ENCODE measurements around the gene SLC18B1. TPM values are rescaled to one million over a fixed set of nuclear protein-coding genes. Genes with fewer than 3 reads are reported as not detected.
A peak's percentile ranks its signal among the peaks of the same experiment; 100 is the strongest.

SLC18B1 gene
- total RNA-seq = 1 to 10 TPM; 4.5 to 5.9 (median 5.3) TPM
- polyA plus RNA-seq = 3.1 TPM
- long read RNA-seq, donor 1, transcript SLC18B1-201 (14 exons, 2,368 nt) = major isoform, 14 of 17 reads
- long read RNA-seq, donor 1, partial matches to known transcripts = 0 of 17 reads
- long read RNA-seq, donor 1, other reads (novel, unspliced or antisense) = 3 of 17 reads
- long read RNA-seq, donor 2, transcript SLC18B1-201 (14 exons, 2,368 nt) = major isoform, 5 of 5 reads
- long read RNA-seq, donor 2, partial matches to known transcripts = 0 of 5 reads
- long read RNA-seq, donor 2, other reads (novel, unspliced or antisense) = 0 of 5 reads
- long read RNA-seq, donor 3, transcript SLC18B1-201 (14 exons, 2,368 nt) = major isoform, 18 of 23 reads
- long read RNA-seq, donor 3, partial matches to known transcripts = 0 of 23 reads
- long read RNA-seq, donor 3, other reads (novel, unspliced or antisense) = 5 of 23 reads
- long read RNA-seq, donor 4, partial matches to known transcripts = 1 of 4 reads
- long read RNA-seq, donor 4, other reads (novel, unspliced or antisense) = 1 of 4 reads

DNA sequence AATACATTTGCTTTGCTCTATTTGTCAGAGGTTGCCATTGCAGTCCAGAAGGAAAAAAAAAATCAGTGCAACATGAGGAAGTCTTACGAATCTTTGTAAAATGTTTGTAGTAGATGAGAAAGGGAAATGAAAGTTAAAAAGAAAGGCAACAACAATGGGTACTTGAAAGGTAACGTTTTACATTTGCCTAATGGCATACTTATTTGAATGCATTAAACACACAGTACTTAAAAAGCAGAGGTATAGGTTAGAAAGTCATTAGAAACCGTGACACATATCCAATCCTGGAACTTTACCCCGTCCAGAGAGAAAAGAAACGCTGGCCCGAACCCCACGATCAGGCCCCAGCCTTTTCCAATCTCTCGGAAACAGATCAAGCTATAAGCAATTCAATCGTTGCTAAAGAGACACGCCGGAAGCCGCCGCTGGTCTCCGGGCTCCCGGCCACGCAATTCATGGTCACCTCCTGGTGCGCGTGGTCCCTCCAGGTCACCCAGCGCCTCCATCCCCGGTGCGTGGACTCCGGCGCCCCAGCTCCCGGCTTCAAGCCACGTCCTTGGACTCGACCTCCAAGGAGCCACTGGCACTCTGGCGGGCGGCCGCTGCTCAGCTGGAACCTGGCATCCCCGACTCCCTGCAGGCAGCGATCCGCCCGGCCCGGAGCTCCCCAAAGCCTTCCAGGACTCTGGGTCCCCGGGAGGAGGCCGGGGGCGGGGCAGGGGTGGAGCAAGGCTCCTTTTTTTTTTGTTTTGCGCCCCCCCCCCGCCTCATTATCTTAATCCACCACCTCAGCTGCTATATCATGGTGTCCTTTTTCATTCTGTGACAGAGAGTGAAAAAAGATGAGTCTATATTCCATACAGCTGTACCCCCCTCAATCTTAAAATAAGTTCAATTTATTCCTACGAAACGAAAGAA, at the start of gene SLC18B1:
SLC18B1 (minus strand) TSS at position 687 of the 918 bp plus-strand sequence; CDS start at position 506, 181 bp downstream.
- no peaks in the 10 kb centered on the region for H3K27me3 ChIP-seq (ENCODE audit: control insufficient read depth, insufficient read depth)
- peak within 1 kb of the TSS; percentile 70 for H3K27ac ChIP-seq (ENCODE audit: low read length)
- intact Hi-C loops (cut with DNase I) = loop anchor here in 2 of 4 donors (10.0 kb wide), 2 partner anchors 263 to 273 kb away; partner anchors contain the start of gene TAAR9 (in 1 of the 2)
- H3K4me1 ChIP-seq (ENCODE audit: control insufficient read depth, insufficient read depth, low read length) = no peaks in the 10 kb centered on the region
- ATAC-seq = peak; percentile 90 to 91
- WGBS = under 1% methylated on average over 41 of the region's 41 CpGs
- H3K9me3 ChIP-seq (ENCODE audit: control insufficient read depth, low read length) = no peaks in the 10 kb centered on the region
- H3K4me3 ChIP-seq (ENCODE audit: low read length) = peak within 1 kb of the TSS; percentile 93
- DNase-seq = peak; percentile 71 to 87 (median 84)

DNA sequence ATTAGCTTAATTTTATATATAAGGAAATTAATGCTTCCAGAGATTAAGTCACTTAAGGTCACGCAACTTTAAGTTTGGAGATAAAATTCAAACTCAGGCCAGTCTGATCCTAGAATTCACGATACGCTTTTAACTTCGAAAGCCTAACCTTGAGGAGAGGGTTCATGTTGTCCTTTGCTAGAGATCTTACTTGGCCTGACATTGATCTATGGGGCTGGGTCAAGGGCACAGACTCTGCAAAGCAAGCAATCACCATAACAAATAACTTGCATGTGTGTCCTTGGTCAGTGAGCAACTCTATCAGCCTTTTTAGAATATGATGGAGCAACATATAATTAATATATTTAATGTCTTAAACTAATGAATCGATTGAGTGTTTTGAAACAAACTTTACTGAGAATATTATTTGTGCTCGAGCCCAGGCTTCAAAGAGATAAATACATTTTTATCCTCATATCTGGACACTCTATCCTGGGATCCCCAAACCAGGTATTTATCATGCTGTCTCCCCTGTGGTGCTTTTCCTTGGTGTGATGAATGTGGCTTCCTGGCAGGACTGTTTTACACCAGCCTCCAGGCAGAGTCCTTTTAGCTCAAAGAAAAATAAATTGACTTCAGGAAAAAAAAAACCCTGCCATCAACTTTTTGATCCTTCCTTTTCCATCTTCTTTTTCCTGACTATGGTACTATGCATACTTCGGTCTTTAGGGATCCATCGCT, 45.0 kb upstream of the SLC18B1 start:
- WGBS = 88% methylated on average over 8 of the region's 8 CpGs
- Histone ChIP-seq H3K27ac (ENCODE audit: low read length) (no peak overlapping the region), H3K9me3 (ENCODE audit: control insufficient read depth, low read length) (no peaks in the 10 kb centered on the region), H3K4me3 (ENCODE audit: low read length) (no peak overlapping the region), H3K4me1 (ENCODE audit: control insufficient read depth, insufficient read depth, low read length) (no peaks in the 10 kb centered on the region), H3K27me3 (ENCODE audit: control insufficient read depth, insufficient read depth) (no peaks in the 10 kb centered on the region)
- no peak for DNase-seq
- ATAC-seq = no peak
- intact Hi-C loops (cut with DNase I) = no loop called here

DNA sequence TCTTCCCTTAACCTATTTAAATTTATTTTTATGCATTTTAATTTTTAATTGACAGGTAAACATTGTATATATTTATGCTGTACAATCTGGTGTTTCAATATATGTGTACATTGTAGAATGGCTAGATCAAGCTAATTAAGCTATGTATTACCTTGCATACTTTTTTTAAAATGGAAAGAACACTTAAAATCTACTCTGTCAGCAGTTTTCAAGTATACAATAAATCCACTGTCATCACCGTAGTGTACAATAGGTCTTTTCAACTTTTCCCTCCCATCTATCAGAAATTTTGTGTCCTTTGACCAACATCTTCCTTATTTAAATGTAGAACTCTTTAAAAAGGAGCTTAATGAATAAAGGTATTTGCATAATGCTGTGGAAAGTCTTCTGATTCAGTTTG, 43.5 kb upstream of the SLC18B1 start:
- no peaks in the 10 kb centered on the region for H3K9me3 ChIP-seq (ENCODE audit: control insufficient read depth, low read length)
- 76% methylated on average over 1 of the region's 1 CpG for WGBS
- DNase-seq (no peak), ATAC-seq (no peak)
- no peak overlapping the region for H3K4me3 ChIP-seq (ENCODE audit: low read length)
- H3K4me1 ChIP-seq (ENCODE audit: control insufficient read depth, insufficient read depth, low read length) = no peaks in the 10 kb centered on the region
- no peaks in the 10 kb centered on the region for H3K27me3 ChIP-seq (ENCODE audit: control insufficient read depth, insufficient read depth)
- intact Hi-C loops (cut with DNase I) = no loop called here
- H3K27ac ChIP-seq (ENCODE audit: low read length) = no peak overlapping the region

DNA sequence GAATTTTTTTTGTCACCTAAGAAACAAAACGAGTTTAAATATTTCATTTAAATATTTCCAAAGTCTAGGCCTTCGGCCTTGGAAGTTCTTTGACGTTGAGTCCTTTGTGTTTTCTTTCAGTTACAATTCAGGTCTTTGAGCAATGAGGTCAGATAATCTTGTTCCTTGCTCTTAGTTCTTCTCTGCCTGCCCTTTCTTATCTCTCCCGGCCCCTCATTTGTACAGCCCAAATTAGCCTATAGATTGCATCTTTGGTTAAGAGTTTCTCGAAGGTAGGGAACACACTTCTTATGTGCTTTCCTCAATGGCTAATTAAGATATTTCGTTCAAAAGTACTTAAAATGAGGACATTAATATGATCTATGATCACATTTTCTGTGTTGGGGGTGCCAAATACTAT, 34.5 kb upstream of the SLC18B1 start:
- Histone ChIP-seq H3K27me3 (ENCODE audit: control insufficient read depth, insufficient read depth) (no peaks in the 10 kb centered on the region), H3K4me1 (ENCODE audit: control insufficient read depth, insufficient read depth, low read length) (no peaks in the 10 kb centered on the region), H3K27ac (ENCODE audit: low read length) (no peak overlapping the region), H3K9me3 (ENCODE audit: control insufficient read depth, low read length) (no peaks in the 10 kb centered on the region), H3K4me3 (ENCODE audit: low read length) (no peak overlapping the region)
- ATAC-seq (no peak), DNase-seq (no peak)
- WGBS = 76% methylated on average over 6 of the region's 6 CpGs
- intact Hi-C loops (cut with DNase I) = loop anchor here in 2 of 4 donors (5.0 to 10.0 kb wide), 2 partner anchors 719 to 722 kb away; no protein-coding TSS in a partner anchor

DNA sequence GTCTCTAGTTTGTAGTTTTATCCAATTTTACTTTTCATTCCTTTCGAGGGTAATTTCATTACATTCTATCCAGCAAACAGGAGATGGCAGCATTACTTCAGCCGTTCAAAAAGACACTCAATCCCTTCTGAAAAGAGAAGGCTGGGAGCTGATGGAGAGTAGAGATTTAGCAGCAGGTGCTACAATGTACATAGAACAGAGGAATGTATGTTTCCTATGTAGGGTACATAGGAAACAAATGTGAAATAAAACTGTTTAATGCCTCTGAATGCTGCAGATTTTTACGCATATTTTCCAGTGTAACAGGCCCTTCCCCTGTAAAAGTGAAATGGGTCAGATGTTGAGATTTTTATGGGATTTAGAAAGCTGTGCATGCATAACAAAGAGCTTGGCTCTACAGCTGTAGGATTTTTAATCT, 31.9 kb upstream of the SLC18B1 start:
- Histone ChIP-seq H3K27ac (ENCODE audit: low read length) (no peak overlapping the region), H3K4me1 (ENCODE audit: control insufficient read depth, insufficient read depth, low read length) (no peaks in the 10 kb centered on the region), H3K9me3 (ENCODE audit: control insufficient read depth, low read length) (no peaks in the 10 kb centered on the region), H3K4me3 (ENCODE audit: low read length) (no peak overlapping the region), H3K27me3 (ENCODE audit: control insufficient read depth, insufficient read depth) (no peaks in the 10 kb centered on the region)
- DNase-seq (no peak), ATAC-seq (no peak)
- 43% methylated on average over 3 of the region's 3 CpGs for WGBS
- intact Hi-C loops (cut with DNase I) = loop anchor here in 2 of 4 donors (5.0 to 10.0 kb wide), 2 partner anchors 722 to 724 kb away; no protein-coding TSS in a partner anchor

DNA sequence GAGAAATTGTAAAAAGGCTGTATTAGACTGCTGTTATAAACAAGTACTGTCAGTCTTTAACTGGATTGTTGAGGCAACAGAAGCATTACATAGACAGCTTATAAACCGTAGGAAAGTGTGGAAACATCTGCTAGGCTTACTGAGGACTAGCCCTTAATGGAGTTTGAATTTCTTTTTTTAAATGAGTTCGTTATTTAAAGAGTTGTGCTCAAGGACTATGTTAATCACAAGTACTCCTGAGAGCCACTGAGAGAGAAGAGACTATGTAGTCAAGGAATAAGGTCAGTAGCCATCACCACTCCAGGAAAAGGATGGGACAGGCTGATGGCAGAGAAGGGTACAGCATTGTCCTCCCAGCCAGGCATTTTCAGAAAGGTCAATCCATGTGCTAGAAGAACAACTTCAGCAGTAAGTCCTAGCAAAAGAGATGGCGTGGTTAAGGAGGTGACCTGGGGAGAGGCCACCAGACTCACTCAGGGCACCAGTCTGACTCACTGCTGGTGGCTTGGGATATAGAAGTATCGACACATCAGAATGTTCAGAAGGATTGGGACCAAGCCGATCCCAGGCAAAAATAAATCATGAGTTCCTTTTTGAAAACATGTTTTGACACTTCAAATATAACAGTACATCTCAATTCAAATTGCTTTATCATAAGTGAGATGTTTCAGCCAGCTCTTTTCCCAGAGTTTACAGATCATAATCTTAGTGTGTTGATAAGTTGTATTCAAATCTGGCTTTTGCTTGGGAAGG, 22.4 kb upstream of the SLC18B1 start:
- ATAC-seq = peak; percentile 21 to 44
- Histone ChIP-seq H3K4me1 (ENCODE audit: control insufficient read depth, insufficient read depth, low read length) (no peaks in the 10 kb centered on the region), H3K27ac (ENCODE audit: low read length) (peak overlapping the region; percentile 13), H3K9me3 (ENCODE audit: control insufficient read depth, low read length) (no peaks in the 10 kb centered on the region), H3K4me3 (ENCODE audit: low read length) (no peak overlapping the region), H3K27me3 (ENCODE audit: control insufficient read depth, insufficient read depth) (no peaks in the 10 kb centered on the region)
- WGBS = 76% methylated on average over 5 of the region's 5 CpGs
- intact Hi-C loops (cut with DNase I) = loop anchor here in 2 of 4 donors (10.0 kb wide), 2 partner anchors 694 to 734 kb away; no protein-coding TSS in a partner anchor
- no peak for DNase-seq

DNA sequence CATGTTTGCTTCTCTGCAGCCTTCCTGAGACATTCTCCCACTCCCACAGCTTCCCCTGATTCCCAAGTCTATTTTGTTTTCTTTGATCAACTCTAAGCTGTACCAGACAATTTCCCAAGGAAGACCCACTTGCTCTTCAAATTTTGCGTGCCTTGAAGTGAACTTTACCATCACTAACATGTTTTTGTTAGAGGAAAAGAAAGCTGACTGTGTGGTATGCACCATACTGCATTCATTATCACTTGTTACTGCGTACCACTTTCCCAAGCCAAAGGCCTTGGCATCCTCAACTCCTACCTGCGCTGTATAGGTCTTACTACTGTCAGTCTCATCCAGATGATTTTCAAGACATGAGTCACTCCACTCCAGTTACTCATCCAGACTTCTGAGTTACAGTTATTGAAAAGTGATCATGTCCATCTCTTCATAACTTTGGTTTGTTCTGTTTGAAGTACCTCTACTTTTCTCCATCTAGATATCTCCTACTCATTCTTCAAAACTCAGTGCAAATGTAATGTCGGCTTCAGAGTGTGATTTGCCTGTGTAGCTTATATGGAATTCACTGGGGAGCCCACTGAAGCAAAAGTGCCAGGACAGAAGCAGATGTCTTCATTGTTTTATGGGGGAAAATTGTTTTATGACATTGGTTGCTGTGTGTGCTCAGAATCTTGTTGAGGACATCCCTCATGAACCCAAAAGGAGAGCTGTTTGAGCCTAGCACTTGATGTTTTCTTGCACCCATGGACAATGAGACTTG, 21.1 kb upstream of the SLC18B1 start:
- WGBS = 91% methylated on average over 4 of the region's 4 CpGs
- Histone ChIP-seq H3K4me1 (ENCODE audit: control insufficient read depth, insufficient read depth, low read length) (no peaks in the 10 kb centered on the region), H3K9me3 (ENCODE audit: control insufficient read depth, low read length) (no peaks in the 10 kb centered on the region), H3K4me3 (ENCODE audit: low read length) (no peak overlapping the region), H3K27me3 (ENCODE audit: control insufficient read depth, insufficient read depth) (no peaks in the 10 kb centered on the region), H3K27ac (ENCODE audit: low read length) (no peak overlapping the region)
- ATAC-seq (no peak), DNase-seq (no peak)
- intact Hi-C loops (cut with DNase I) = loop anchor here in 2 of 4 donors (10.0 kb wide), 2 partner anchors 695 to 735 kb away; no protein-coding TSS in a partner anchor

DNA sequence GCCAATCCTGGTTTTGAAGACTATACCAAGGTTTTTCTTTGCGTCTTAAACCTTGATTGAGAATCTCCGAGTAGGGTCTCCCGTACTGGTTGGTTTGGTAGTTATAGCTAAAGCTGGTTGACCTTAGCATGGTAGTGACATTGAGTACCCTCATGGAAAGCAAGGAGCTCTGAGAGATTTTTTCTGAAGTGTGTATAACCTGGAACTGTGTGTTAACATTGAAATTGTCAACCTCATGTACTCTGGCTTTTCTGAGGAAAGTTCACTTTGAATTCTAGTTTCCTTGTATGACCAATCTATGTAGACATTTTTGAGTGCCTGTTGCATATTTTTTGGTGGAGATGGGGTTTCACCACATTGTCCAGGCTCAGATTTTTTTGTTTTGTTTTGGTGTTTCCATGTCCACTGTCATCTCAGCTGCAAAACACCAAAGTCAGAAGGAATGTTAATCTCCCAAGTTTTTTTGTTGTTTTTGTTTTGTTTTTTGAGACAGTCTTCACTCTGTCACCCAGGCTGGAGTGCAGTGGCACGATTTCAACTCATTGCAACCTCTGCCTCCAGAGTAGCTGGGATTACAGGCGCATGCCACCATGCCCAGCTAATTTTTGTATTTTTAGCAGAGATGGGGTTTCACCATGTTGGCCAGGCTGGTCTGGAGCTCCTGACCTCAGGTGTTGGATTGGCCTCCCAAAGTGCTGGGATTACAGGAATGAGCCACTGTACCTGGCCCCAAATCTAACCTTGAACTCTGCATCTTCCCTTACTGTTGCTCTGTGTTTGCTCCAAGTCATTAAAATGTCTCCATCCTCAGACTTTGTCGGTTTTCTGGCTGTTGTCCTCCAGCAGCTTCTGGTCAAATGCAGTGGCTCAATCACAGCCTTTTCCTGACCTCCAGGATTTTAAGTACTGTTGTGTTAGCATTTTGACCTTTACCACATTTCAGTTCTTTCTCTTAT, 20.2 kb upstream of the SLC18B1 start:
- Histone ChIP-seq H3K4me1 (ENCODE audit: control insufficient read depth, insufficient read depth, low read length) (no peaks in the 10 kb centered on the region), H3K27me3 (ENCODE audit: control insufficient read depth, insufficient read depth) (no peaks in the 10 kb centered on the region), H3K9me3 (ENCODE audit: control insufficient read depth, low read length) (no peaks in the 10 kb centered on the region), H3K4me3 (ENCODE audit: low read length) (no peak overlapping the region), H3K27ac (ENCODE audit: low read length) (no peak overlapping the region)
- intact Hi-C loops (cut with DNase I) = no loop called here
- WGBS = 75% methylated on average over 6 of the region's 6 CpGs
- ATAC-seq = no peak
- DNase-seq = no peak
